Measurements from ENCODE around the gene HIF1AN.
"Not testable (repeated sequence)": the region's sequence is repeated elsewhere in the genome, so short reads cannot be mapped to it uniquely, and the experiment has no call there.

HIF1AN gene

GRCh38 chr10:100567826-100568225 is 32.1 kb downstream of the HIF1AN start:
- DNase-seq = no peak

DNA sequence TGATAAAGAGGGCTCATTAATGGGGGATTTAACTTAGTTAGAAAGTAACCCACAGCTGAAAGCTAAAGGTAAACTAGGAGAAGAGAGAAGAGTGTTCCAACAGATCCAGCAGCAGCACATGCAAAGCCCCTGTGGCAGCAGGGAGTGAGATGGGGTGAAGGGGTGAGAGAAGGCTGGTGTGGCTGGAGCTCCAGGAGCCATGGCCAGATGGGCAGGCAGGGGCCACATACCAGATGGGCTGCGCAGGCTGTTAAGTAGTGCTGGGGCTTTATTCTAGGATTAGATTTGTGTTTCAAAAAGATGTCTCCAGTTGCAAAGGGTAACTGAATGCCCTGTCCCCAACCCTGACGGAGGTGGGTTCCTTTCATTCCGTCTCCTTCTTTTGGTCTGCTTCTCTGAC is 33.2 kb downstream of the HIF1AN start:
- DNase-seq = no peak

DNA sequence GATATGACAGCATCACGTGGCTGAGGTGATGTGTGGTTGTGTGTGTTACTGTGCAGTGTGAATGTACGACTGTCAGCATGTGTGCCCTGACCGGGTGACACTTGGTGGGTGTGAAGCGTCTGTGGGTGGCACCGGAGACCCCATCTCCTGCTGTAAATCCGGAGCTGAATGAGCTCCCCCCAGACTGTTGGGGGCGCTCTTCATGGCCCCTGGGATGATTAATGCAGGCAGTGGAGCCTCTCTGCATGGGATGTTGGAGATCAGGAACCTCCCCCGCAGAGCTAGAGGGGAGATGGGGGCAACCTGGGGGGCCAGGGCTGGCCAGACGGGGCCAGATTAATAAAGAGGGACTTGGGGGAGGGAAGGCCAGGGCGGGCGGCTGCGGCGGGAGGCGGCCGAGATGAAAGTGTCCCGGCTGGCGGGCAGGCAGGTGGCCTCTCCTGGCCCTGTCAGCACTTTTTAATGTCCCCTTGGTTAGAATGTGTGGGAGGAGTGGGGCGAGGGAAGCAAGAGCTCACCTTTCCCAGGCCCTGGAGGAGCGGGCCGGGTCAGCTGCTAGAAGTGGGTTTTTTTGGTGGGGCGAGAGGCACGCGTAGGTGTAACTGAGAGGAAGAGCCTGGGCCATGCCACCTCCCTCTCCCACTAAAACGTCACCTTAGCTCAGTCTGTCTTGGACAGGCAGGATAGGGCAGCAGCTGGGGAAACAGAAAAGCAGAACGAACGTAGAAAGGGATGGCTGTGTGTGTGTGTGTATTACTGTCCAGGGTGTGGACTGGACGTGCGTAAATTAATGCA is 34.1 kb downstream of the HIF1AN start:
- peak; percentile 4 for DNase-seq

GRCh38 chr10:100570506-100570905 is 34.8 kb downstream of the HIF1AN start:
- DNase-seq = no peak

DNA sequence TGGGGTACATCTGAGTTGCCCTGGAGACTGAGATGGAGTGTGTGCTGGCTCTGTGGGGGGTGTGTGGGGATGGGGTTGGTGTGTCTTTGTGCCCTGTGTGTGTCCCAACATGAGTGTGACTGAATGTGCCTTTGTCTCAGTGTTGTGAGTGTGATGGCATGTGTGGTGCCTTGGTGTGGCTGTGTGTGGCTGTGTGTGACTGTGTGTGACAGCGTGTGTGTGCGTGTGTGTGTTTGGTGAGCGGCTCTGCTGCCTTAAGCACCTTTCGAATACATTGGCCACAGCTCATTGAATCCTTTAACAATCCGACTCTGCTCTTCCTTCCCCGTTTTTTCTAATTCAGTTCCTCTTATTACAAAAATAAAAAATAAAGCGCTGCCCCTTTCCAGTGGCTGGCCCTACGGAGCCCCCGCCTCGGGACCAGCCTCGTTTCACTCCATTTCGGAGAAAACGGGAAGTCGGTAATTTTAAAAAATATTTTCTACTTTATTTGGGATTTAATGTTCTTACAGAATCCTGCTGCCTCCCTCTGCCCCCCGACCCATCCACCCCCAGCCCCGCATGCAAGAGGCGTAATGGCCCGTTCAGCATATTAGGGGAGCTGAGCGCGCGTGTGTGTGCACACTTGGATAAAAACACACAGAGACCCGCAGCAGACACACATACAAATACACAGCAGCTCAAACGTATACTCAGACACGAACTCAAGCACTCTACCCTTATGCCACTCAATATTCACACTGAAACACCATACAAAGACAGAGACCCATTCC is 35.5 kb downstream of the HIF1AN start:
- no peak for DNase-seq

DNA sequence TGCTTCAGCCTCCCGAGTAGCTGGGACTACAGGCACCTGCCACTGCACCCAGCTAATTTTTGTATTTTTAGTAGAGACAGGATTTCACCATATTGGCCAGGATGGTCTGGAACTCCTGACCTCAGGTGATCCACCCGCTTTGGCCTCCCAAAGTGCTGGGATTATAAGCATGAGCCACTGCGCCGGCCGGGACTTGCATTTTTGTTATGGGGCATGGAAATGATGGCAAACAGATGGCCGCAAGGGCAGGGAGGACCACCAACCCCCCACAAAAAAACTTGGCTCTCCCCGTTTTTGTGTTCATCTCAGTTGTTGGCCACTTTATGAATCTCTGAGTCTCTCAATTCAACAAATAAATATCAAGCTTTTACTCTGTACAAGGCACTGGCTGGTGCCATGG is 39.4 kb downstream of the HIF1AN start:
- DNase-seq = not testable (repeated sequence)

GRCh38 chr10:100575585-100576281 is 40.0 kb downstream of the HIF1AN start:
- no peak for DNase-seq

DNA sequence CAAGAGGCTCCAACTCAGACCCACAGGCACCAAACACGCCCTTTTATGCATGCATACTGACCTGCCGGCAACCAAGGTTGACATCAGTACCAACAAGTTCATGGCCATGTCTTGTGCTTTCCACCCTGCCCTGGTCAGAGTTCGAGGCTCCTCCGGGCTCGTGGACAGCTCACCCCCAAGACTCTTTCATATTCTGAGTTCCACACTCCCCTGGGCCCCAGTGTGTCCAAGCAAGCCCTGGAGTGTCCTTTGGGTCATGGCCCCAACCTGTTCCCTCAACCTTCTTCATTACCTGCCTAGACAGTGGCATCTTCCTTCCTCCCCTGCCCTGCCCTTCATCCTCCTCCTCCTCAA is 40.5 kb downstream of the HIF1AN start:
- no peak for DNase-seq

DNA sequence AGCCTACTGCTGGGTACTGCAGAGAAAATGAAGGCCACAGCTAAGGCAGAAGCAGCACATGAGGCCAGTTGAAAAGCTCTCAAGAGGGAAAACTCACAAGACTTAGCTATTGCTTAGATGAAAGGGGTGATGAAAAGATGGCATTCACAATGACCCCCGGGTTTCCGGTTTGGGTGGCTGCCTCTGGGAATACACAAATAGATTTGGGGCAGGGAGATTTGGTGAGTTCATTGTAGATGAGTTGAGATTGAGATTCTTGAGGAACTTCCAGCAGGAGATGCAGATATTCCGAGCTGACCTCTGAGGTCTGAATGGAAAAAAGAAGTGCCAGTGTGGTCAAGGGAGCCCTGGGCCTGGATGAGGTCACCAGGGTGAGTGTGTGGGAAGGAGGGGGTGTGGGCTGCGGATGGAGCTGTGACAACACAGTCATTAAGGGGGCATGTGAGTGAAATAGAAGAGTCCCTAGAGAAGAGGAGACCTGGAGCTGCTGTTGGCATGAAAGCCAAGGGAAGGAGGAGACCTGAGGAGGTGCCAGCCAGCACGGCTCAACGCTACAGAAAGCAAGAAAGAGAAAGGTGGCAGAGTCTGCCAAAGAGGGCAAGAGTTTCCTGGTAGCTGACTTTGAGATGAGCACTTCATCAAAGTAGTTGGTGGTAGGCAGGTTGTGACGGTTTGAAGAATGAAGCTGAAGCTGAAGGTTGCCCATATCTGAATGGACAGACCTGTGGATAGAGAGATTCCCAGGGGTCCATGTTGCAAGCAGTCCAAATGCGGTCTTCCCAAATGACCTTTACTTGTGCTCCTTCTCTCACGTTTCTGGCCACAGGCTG is 43.7 kb downstream of the HIF1AN start:
- DNase-seq = no peak

- DNase-seq = no peak
Measured at GRCh38 chr10:100586959-100587358, 51.2 kb downstream of the HIF1AN start.

- DNase-seq = no peak
Measured at GRCh38 chr10:100598166-100598565, 62.4 kb downstream of the HIF1AN start.

DNA sequence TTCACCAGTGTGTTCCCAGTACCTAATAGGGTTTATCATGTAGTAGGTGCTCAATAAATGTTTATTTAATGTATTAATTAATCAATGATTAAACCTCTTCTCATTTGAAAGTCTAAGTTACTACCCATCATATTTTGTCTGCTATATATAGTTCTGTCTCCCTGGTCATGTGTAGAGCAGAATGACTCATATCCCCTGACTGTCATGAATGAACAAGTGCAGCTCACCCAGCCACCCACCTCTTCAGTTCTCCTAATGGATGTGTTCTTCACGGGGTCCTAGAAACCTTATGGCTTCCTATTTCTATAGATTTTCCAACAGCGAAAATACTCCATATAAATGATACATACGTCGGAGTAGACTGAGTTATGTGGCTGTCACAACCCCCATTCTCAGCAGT is 64.5 kb downstream of the HIF1AN start:
- DNase-seq = no peak

DNA sequence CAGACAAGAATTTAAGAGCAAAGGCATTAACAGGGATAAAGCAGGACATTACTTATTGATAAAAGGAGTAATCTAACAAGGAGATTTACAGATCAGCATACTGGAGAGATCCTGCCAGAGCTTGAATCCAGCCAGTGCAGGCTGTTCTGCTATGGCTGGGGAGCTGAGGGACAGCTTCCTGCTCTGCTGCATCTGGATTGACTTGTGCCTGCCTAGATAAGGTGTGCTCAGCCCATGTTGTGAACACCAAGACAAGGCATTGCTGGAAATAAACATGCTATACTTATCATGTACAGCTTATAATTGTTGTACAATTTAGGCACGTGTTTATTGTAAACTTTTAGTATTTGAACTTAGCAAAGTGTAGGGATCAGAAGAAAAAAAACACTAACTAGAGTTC is 71.7 kb downstream of the HIF1AN start:
- no peak for DNase-seq

Measured in DMS79 treated with DMSO at 0.1 percent for 48 hours (cell line).